NCI-H2227 (cell line): ENCODE measurements around the gene DEAF1.
"Not testable (repeated sequence)": the region's sequence is repeated elsewhere in the genome, so short reads cannot be mapped to it uniquely, and the experiment has no call there.

Experiments used
- DNase-seq: peaks from one replicate; lab custom pipeline; 2025; ENCODE audit not compliant: unreplicated experiment; lab: John Stamatoyannopoulos, UW

The DEAF1 gene, protein sequence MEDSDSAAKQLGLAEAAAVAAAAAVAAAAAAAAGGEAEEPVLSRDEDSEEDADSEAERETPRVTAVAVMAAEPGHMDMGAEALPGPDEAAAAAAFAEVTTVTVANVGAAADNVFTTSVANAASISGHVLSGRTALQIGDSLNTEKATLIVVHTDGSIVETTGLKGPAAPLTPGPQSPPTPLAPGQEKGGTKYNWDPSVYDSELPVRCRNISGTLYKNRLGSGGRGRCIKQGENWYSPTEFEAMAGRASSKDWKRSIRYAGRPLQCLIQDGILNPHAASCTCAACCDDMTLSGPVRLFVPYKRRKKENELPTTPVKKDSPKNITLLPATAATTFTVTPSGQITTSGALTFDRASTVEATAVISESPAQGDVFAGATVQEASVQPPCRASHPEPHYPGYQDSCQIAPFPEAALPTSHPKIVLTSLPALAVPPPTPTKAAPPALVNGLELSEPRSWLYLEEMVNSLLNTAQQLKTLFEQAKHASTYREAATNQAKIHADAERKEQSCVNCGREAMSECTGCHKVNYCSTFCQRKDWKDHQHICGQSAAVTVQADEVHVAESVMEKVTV

DNA sequence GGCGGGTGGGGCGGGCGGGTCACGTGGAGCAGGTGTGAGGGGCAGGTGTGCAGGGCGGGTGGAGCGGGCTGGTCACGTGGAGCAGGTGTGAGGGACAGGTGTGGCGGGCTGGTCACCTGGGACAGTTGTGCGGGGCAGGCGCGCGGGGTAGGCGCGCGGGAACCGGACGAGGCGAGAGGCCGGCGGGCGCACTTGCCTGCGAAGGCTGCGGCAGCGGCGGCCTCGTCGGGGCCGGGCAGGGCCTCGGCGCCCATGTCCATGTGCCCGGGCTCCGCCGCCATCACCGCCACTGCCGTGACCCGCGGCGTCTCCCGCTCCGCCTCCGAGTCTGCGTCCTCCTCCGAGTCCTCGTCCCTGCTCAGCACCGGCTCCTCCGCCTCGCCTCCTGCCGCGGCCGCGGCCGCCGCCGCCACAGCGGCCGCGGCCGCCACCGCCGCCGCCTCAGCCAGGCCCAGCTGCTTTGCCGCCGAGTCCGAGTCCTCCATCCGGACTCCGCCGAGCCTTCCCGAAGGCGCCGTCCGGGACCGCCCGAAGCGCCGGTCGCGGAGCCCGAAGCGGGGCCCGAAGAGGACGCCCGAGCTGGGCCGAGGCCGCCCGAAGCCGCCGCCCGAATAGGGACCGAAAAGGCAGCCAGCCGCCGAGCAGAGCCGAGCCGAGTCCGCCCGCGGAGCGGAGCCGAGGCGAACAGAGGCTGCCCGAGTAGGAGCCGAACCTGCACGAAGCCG is at the start of gene DEAF1:
DEAF1 (minus strand) TSS at position 660 of the 725 bp plus-strand sequence; CDS start at position 485, 175 bp downstream.
- DNase-seq, result peak; percentile 100

DNA sequence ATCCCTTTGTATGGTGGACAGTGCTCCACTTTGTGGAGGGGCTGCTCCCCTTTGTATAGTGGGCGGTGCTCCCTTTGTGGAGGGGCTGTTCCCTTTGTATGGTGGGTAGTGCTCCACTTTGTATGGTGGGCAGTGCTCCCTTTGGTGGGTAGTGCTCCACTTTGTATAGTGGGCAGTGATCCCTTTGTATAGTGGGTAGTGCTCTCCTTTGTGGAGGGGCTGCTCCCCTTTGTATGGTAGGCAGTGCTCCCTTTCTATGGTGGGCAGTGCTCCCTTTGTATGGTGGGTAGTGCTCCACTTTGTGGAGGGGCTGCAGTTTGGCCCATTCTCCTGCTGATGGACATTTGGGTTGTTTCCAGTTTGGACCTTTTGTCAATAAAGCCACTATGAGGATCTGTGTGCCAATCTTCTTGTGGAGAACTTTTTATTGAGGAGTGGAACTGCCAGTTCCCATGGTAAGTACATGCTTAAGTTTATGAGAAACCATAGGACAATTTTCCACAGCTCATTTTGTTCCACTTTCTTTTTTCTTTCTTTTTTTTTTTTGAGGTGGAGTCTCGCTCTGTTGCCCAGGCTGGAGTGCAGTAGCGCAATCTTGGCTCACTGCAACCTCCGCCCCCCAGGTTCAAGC is 47.7 kb upstream of the DEAF1 start:
- no peak for DNase-seq

- no peak for DNase-seq
Measured at GRCh38 chr11:742156-742546, 47.1 kb upstream of the DEAF1 start.

DNA sequence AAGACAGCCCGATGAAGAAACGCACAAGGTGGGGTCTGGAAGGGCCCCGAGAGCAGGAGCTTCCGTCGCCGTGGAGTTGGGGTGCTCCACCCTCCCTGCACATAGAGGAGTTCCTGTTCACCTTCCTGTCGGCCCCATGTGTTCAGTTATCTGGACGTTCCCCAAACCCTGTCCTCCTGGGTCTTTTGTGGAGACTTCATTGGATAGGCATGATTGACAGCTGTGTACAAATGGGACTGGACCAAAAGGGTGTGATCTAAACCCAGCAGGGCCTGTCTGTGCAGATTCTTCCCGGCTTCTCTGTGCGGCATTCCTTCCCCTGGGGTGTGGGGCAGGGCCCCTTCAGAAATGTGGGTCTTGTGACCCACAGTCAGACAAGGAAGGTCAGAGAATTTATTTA is 42.9 kb upstream of the DEAF1 start:
- not testable (repeated sequence) for DNase-seq

- peak; percentile 28 for DNase-seq
Measured at GRCh38 chr11:737366-737765, 42.3 kb upstream of the DEAF1 start.

DNA sequence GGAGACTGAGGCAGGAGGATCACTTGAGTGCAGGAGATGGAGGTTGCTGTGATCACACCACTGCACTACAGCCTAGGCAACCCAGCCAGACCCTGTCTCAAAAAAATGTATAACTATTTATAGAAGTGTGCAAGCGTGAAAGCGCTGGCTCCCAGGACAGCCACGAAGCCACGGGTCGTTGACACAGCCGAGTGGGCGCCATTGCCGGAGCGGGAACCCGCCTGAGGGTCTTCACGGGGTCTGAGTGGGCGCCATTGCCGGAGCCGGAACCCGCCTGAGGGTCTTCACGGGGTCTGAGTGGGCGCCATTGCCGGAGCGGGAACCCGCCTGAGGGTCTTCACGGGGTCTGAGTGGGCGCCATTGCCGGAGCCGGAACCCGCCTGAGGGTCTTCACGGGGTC is 39.5 kb upstream of the DEAF1 start:
- not testable (repeated sequence) for DNase-seq

DNA sequence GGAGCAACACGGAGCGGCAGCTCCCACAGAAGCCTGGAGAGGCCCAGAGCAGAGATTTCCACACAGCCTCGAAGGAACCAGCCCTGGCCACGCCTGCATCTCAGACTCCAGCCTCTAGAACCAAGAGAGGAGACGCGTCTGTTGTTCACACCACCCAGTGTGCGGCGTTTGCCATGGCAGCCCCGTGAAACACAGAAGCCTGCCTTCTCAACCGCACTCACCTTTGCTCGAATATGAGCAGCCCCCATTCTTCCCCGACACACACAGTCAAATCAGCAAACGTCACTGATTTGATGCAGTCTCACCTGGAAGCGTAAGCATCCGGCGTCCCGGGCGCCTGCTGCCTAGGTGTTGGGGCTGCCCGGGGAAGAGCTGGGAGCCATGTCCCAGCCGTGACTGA is 38.0 kb upstream of the DEAF1 start:
- no peak for DNase-seq

- DNase-seq, result no peak
Measured at GRCh38 chr11:729492-730074, 34.6 kb upstream of the DEAF1 start.

- no peak for DNase-seq
Measured at GRCh38 chr11:728901-729491, 34.0 kb upstream of the DEAF1 start.

DNA sequence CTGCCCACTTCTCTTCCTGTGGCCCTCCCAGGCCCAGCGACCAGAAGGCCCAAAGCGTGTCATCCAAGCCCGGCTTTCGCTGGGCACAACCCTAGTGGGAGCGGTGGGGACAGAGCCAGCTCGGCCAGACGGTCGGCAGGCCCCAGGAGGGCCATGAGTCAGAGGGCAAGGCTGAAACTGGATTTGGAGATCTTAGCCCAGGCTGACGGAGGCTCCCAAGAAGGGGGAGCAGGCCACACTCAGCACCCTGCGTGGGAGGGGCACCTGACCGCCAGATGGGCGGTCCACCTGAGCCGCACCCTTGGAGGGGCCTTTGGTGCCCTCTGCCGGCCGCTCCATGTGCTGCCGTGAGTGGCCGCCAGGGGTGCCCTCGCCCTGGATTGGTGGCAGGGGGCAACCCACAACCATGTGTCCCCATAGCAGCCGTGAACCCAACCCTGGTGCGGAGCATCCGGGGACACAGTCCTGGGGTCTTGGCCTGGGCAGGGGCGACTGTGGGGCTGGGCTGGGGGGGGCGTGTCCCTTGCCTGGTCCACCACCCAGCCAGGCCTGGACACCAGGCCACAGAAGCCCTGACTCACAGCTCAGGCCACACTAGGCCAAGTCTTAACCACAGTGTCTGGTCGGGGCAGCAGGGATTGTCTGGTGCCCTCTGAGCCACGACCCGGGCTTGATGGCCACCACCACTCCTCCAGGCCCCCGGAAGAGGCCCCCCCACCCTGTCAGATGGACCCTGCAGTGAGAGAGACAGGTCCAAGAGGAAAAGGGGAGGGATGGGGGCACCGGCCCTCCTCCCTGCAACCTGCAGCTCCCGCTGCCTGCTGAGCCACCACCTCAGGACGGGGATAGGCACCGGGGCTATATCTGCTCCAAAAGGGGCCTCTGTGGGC is 33.1 kb upstream of the DEAF1 start:
- DNase-seq, result peak; percentile 53

GRCh38 chr11:727281-727701 is 32.3 kb upstream of the DEAF1 start:
- no peak for DNase-seq

DNA sequence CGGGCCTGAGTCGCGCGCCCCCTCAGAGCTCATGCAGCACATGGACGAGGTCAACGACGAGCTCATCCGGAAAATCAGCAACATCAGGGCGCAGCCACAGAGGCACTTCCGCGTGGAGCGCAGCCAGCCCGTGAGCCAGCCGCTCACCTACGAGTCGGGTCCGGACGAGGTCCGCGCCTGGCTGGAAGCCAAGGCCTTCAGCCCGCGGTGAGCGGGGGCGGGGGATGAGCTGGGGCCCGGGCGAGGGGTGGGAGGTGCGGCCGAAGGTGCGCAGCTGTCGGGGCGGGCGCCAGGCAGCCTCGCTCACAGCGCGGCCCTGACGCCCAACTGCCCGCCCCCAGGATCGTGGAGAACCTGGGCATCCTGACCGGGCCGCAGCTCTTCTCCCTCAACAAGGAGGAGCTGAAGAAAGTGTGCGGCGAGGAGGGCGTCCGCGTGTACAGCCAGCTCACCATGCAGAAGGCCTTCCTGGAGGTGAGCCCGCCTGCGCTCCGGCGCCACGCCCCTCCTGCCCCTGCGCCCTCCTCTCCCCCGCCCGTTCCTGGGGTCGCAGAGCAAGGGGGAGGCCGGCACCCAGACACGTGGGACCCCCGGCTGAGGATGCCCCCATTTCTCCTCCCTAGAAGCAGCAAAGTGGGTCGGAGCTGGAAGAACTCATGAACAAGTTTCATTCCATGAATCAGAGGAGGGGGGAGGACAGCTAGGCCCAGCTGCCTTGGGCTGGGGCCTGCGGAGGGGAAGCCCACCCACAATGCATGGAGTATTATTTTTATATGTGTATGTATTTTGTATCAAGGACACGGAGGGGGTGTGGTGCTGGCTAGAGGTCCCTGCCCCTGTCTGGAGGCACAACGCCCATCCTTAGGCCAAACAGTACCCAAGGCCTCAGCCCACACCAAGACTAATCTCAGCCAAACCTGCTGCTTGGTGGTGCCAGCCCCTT is 31.5 kb upstream of the DEAF1 start:
- peak; percentile 92 for DNase-seq

GRCh38 chr11:725624-726202 is 30.7 kb upstream of the DEAF1 start:
- DNase-seq, result peak; percentile 68

DNA sequence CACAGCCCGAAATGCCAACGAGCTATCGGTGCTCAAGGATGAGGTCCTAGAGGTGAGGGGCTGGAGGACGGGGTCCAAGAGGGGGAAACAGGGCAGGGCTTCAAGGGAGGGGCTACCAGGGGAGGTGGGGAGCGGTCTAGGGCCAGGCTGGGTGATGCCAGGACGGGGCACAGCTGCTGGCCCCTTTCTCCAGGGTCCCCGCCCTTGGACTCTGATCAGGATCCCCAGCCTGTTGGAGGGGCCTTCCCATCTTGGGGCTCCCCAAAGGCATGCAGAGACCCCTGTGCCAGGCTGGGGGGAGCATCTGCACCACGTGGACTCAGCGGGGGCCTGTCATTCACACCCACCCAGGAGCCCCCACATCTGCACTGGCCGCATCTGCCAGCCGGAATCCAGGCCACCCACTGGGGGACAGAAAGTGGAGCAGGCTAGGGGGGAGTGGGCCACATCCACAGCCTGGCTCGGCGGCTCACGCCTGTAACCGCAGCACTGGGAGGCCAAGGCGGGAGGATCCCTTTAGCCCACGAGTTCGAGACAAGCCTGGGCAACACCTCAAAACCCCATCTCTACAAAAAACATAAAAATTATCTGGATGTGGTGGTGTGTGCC is 29.9 kb upstream of the DEAF1 start:
- DNase-seq, result no peak

DNA sequence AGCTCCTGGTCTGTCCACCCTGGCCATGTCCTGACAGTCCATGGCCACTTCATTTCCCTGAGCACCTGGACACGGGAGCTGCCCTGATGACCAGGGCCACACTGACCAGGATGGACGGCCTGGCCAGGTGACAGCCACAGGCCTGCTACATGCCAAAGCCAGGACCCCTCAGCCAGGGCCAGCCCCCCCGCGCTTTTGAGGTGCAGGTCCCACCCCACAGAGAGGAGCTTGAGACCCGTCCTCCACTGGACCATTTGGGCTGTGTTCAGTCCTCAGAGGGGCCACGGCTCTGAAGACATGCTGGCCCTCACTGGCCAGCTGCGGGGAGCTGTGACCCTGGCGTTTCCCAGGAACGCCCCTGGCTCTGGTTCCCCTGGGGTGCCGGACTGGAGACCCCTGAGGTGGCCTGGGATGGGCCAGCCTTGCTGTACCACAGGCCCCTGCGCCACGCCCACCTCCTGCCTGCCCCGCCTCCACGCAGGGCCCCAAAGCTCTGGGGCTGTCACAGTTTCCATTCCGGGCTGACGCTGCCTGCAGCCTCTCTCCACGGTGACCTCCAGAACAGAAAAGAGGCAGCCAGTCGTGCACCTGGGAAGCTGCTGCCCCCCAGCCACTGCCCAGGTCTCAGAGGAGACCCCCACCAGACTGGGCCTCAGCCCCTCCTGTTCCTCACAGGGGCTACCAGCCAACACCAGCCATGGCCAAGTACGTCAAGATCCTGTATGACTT is 29.2 kb upstream of the DEAF1 start:
- no peak for DNase-seq

GRCh38 chr11:723120-723883 is 28.3 kb upstream of the DEAF1 start:
- DNase-seq, result peak; percentile 72
